ENCODE results near the gene ATP2A1. TPM values are rescaled to one million over a fixed set of nuclear protein-coding genes. Genes with fewer than 3 reads are reported as not detected.
"Not testable (repeated sequence)": the region's sequence is repeated elsewhere in the genome, so short reads cannot be mapped to it uniquely, and the experiment has no call there.

ATP2A1 gene
- total and polyA plus RNA-seq, 2 of the 13 experiments (the other 11 are each of a cell fraction or from before 2014, with no cell fraction given) = 3.2 to 12.5 TPM

DNA sequence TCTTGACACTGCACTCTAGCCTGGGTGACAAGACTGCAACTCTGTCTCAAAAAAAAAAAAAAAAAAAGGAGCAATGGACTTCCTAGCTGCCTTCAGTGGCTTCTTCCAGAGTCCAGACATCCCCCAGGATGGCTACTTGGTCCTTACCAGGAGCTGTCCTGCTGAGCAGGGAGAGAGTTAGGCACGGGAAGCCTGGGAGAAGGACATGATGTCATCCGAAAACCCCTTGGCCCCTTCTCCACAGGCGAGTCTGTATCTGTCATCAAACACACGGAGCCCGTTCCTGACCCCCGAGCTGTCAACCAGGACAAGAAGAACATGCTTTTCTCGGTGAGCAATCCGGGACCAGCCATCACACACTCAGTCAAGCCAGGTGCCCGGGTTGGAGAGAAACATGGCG, 8.7 kb downstream of the ATP2A1 start (continued):
- TF ChIP-seq ZNF3 (CRISPR knock-in tag; IDR thresholded peaks at IDR 0.05) (no peak), ATF7 (IDR thresholded peaks at IDR 0.05) (peak; percentile 62; the same call in 1 of the 2 replicates), ATF7 (CRISPR knock-in tag; IDR thresholded peaks at IDR 0.05) (no peak)

DNA sequence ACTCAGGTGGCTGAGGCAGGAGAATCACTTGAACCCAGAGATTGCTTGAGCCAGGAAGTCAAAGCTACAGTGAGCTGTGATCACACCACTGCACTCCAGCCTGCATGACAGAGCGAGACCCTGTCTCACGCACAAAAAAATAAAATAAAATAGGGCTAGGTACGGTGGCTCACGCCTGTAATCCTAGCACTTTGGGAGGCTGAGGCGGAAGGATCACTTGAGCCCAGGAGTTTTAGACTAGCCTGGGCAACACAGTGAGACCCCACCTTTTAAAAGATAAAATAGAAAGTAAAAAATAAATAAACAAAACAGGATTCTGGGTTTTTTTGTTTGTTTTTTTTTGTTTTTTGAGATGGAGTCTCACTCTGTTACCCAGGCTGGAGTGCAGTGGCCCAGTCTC, 12.1 kb downstream of the ATP2A1 start:
- Histone ChIP-seq H3K36me3 (replicated peaks in 1 of 2; ENCODE audit: control insufficient read depth in 1 of 2, insufficient read depth in 2 of 2, low read length in 2 of 2) (peaks cover 22 to 29% of the 10 kb centered on the region in 2 experiments), H3K4me1 (ENCODE audit: insufficient read depth, low read length) (peaks cover 17% of the 10 kb centered on the region)
- 97% methylated on average over 5 of the region's 5 CpGs for WGBS (ENCODE audit: low lambda C conversion rate)
- in situ Hi-C loops (cut with HindIII; ENCODE audit: extremely low pct_ligation_motif_present, low pct_unique_long_range_greater_than_20kb); intact Hi-C loops (cut with micrococcal nuclease; ENCODE audit: unreplicated experiment); H3K79me2 ChIP-seq (ENCODE audit: insufficient read depth, low read length); H3K27ac ChIP-seq (ENCODE audit: extremely low read length, insufficient read depth, low read length); H2AFZ ChIP-seq (ENCODE audit: low read length); CTCF ChIA-PET (ENCODE audit: low intra/inter-chr PET ratio, low total read pairs); FAIRE-seq; ATAC-seq; DNase-seq (ENCODE audit: low spot score); H3K27me3 ChIP-seq (ENCODE audit: control insufficient read depth in 1 of 2, insufficient read depth in 2 of 2, low read length in 2 of 2); H4K20me1 ChIP-seq (ENCODE audit: insufficient read depth, low read length); H3K4me3 ChIP-seq (replicated peaks in 1 of 3; ENCODE audit: insufficient read depth in 1 of 3, low read depth in 2 of 3, low read length in 3 of 3); BruUV-seq (replicated peaks); H3K4me2 ChIP-seq (ENCODE audit: low read depth, low read length); H3K9me3 ChIP-seq (ENCODE audit: low read length); H3K9ac ChIP-seq (ENCODE audit: insufficient read depth, low read depth, low read length): not testable (repeated sequence)
- POLR2A ChIA-PET = interaction anchor here (1.3 to 2.8 kb wide), 3 partner anchors 26 to 46 kb away, joined by 6 to 21 read pairs (median 11); partner anchors contain the start of gene SH2B1
- peak; percentile 69 for TF ChIP-seq ZNF121 (CRISPR knock-in tag; IDR thresholded peaks at IDR 0.05)

DNA sequence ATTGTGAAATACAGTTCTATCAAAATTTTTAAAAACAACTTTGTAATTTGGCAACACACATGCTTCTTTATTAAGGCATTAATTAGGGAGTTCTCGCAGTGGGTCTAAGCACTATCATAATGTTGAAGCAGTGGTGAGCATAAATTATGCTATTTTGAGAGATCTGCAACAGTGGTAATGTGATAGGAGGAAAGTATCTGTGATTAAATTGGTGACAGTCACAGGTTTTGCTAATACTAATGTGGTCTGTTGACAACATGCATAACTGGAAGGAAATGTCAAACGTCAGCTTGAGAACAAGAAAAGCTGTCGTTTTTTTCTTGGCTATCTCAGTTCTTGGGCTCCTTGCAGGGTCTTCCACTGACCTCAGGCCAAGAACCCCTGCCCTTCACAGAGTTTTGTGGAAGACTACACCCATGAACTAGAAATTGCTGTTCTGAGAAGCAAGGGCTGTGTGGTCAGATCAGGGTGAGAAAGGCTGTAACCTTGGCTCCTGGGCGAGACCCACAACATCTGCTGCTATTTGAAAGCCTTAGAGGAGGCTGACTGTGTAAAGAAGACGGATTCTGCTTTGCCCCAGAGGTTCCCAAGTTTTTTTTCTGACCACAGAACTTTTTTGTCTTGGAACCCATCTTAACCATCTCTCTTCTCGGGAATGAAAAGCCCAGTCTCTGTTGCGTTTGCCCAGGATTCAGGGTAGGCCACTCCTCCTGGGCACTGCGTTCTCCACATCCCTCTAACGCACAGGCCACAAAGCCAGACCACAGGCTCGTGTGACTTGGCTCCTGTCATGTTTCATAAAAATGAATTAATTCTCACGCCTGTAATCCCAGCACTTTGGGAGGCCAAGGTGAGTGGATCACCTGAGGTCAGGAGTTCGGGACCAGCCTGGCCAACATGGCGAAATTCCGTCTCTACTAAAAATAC, 13.9 kb downstream of the ATP2A1 start:
- in situ Hi-C loops (cut with HindIII; ENCODE audit: extremely low pct_ligation_motif_present, low pct_unique_long_range_greater_than_20kb) = no loop called here
- FAIRE-seq (no peak), ATAC-seq (no peak), DNase-seq (ENCODE audit: low spot score) (no peak)
- 96% methylated on average over 14 of the region's 14 CpGs for WGBS (ENCODE audit: low lambda C conversion rate)
- Histone ChIP-seq H3K79me2 (ENCODE audit: insufficient read depth, low read length) (no peaks in the 10 kb centered on the region), H3K9me3 (ENCODE audit: low read length) (no peaks in the 10 kb centered on the region), H3K36me3 (replicated peaks in 1 of 2; ENCODE audit: control insufficient read depth in 1 of 2, insufficient read depth in 2 of 2, low read length in 2 of 2) (peaks cover 16 to 25% of the 10 kb centered on the region in 2 experiments; a peak in 4 of 5 replicates), H3K4me2 (ENCODE audit: low read depth, low read length) (no peak overlapping the region), H3K4me3 (replicated peaks in 1 of 3; ENCODE audit: insufficient read depth in 1 of 3, low read depth in 2 of 3, low read length in 3 of 3) (no peak overlapping the region), H3K27me3 (ENCODE audit: control insufficient read depth in 1 of 2, insufficient read depth in 2 of 2, low read length in 2 of 2) (no peaks in the 10 kb centered on the region), H3K27ac (ENCODE audit: extremely low read length, insufficient read depth, low read length) (no peak overlapping the region), H4K20me1 (ENCODE audit: insufficient read depth, low read length) (no peaks in the 10 kb centered on the region), H3K4me1 (ENCODE audit: insufficient read depth, low read length) (peaks cover 26% of the 10 kb centered on the region), H2AFZ (ENCODE audit: low read length) (no peak overlapping the region), H3K9ac (ENCODE audit: insufficient read depth, low read depth, low read length) (no peak overlapping the region)
- intact Hi-C loops (cut with micrococcal nuclease; ENCODE audit: unreplicated experiment) = no loop called here
- CTCF ChIA-PET (ENCODE audit: low intra/inter-chr PET ratio, low total read pairs) = no interaction called here
- POLR2A ChIA-PET = no interaction called here
- no TSS peak for BruUV-seq (replicated peaks)
- TF ChIP-seq, protein P1, sequence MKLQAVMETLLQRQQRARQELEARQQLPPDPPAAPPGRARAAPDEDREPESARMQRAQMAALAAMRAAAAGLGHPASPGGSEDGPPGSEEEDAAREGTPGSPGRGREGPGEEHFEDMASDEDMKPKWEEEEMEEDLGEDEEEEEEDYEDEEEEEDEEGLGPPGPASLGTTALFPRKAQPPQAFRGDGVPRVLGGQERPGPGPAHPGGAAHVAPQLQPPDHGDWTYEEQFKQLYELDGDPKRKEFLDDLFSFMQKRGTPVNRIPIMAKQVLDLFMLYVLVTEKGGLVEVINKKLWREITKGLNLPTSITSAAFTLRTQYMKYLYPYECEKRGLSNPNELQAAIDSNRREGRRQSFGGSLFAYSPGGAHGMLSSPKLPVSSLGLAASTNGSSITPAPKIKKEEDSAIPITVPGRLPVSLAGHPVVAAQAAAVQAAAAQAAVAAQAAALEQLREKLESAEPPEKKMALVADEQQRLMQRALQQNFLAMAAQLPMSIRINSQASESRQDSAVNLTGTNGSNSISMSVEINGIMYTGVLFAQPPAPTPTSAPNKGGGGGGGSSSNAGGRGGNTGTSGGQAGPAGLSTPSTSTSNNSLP (IDR thresholded peaks at IDR 0.05; ENCODE audit: low read depth, low read length) = no peak
- TF ChIP-seq ZNF766 (CRISPR knock-in tag; IDR thresholded peaks at IDR 0.05; ENCODE audit: borderline replicate concordance) (no peak), ZNF276 (CRISPR knock-in tag; IDR thresholded peaks at IDR 0.05; ENCODE audit: low read depth) (no peak), ZBTB44 (CRISPR knock-in tag; IDR thresholded peaks at IDR 0.05) (no peak), SMAD3 (CRISPR knock-in tag; IDR thresholded peaks at IDR 0.05) (no peak), ZNF776 (CRISPR knock-in tag; IDR thresholded peaks at IDR 0.05) (no peak)

Measured in HepG2 (cell line).